Upper lobe of left lung (tissue), 4 donors: ENCODE results near the gene POMGNT1.

Experiments used
- CTCF ChIP-seq, 6 experiments: fragments of 450-650 bp in 4 of 6; fragments of 200-600 bp in 2 of 6; sonication (generic) in 2 of 6; IDR thresholded peaks; one replicate each; pipeline ENCODE4 v1.5.1; 2016 to 2019; ENCODE audit warnings: antibody characterized with exemption in 6 of 6
- POLR2A ChIP-seq, 4 donors: fragments of 450-650 bp; IDR thresholded peaks; one replicate each; pipeline ENCODE4 v1.5.1; 2016 to 2017; ENCODE audit warnings: antibody characterized with exemption in 4 of 4, mild to moderate bottlenecking in 2 of 4

GRCh38 chr1:46181343-46182260 lies 16.6 kb downstream of the POMGNT1 start:
- TF ChIP-seq CTCF (IDR thresholded peaks at IDR 0.05) (no peak), POLR2A (IDR thresholded peaks at IDR 0.05) (no peak)
